Memory B cell (primary cell): ENCODE results near the gene LHPP.

Experiments
- ATAC-seq: fragments of 150-1000 bp; cut with Tn5 transposase; 2 replicates; pipeline ENCODE4 v1.10.0; 2021; ENCODE audit warnings: low read depth, mild to moderate bottlenecking, moderate library complexity
- DNase-seq, 2 donors: peaks; one replicate each; pipeline ENCODE4 v3.0.0; 2022; ENCODE audit warnings: low spot score in 2 of 2
- H3K27ac Mint-ChIP-seq: one replicate; pipeline ENCODE4 v1.8.0; 2022; ENCODE audit warnings: mild to moderate bottlenecking, moderate library complexity, mixed read lengths
- H3K27me3 Mint-ChIP-seq: one replicate; pipeline ENCODE4 v1.8.0; 2022; ENCODE audit warnings: mixed read lengths
- H3K36me3 Mint-ChIP-seq: one replicate; pipeline ENCODE4 v1.8.0; 2022; ENCODE audit warnings: mild to moderate bottlenecking, mixed read lengths
- H3K4me1 Mint-ChIP-seq: one replicate; pipeline ENCODE4 v1.8.0; 2022; ENCODE audit warnings: mixed read lengths
- H3K4me3 Mint-ChIP-seq: one replicate; pipeline ENCODE4 v1.8.0; 2022; ENCODE audit warnings: mild to moderate bottlenecking, moderate library complexity, mixed read lengths
- H3K9me3 Mint-ChIP-seq: one replicate; pipeline ENCODE4 v1.8.0; 2022; ENCODE audit warnings: mixed read lengths

Gene LHPP

GRCh38 chr10:124626759-124627380, 165.2 kb downstream of the LHPP start:
- peak; percentile 92 for ATAC-seq
- Mint-ChIP-seq H3K4me1 (peaks cover 41% of the 10 kb centered on the region), H3K36me3 (peaks cover 10% of the 10 kb centered on the region), H3K27me3 (no peaks in the 10 kb centered on the region), H3K9me3 (no peaks in the 10 kb centered on the region), H3K4me3 (peak overlapping the region; percentile 37), H3K27ac (peak overlapping the region; percentile 87)
- DNase-seq = peak in 1 of 2 donors; percentile 50

- H3K4me1 Mint-ChIP-seq = peaks cover 37% of the 10 kb centered on the region
- H3K4me3 Mint-ChIP-seq = peak overlapping the region; percentile 6
- no peak for DNase-seq
- ATAC-seq = no peak
- peak overlapping the region; percentile 87 for H3K27ac Mint-ChIP-seq
- no peaks in the 10 kb centered on the region for H3K27me3 Mint-ChIP-seq
- no peaks in the 10 kb centered on the region for H3K9me3 Mint-ChIP-seq
- H3K36me3 Mint-ChIP-seq = peaks cover 7% of the 10 kb centered on the region
Measured at GRCh38 chr10:124627866-124628675, 166.4 kb downstream of the LHPP start.

- Mint-ChIP-seq H3K27ac (peak overlapping the region; percentile 87), H3K4me1 (peaks cover 40% of the 10 kb centered on the region), H3K36me3 (peaks cover 9% of the 10 kb centered on the region), H3K9me3 (no peaks in the 10 kb centered on the region), H3K27me3 (no peaks in the 10 kb centered on the region), H3K4me3 (no peak overlapping the region)
- ATAC-seq = no peak
- no peak for DNase-seq
Measured at GRCh38 chr10:124628676-124629021, 167.0 kb downstream of the LHPP start.

- Mint-ChIP-seq H3K27ac (peak overlapping the region; percentile 87), H3K9me3 (no peaks in the 10 kb centered on the region), H3K4me3 (peak overlapping the region; percentile 50), H3K4me1 (peaks cover 40% of the 10 kb centered on the region), H3K27me3 (no peaks in the 10 kb centered on the region), H3K36me3 (peaks cover 9% of the 10 kb centered on the region)
- no peak for ATAC-seq
- no peak for DNase-seq
Measured at GRCh38 chr10:124629415-124629814, 167.8 kb downstream of the LHPP start.

- DNase-seq (no peak), ATAC-seq (no peak)
- H3K36me3 Mint-ChIP-seq = peaks cover 10% of the 10 kb centered on the region
- H3K9me3 Mint-ChIP-seq = no peaks in the 10 kb centered on the region
- H3K4me3 Mint-ChIP-seq = no peak overlapping the region
- no peaks in the 10 kb centered on the region for H3K27me3 Mint-ChIP-seq
- peak overlapping the region; percentile 87 for H3K27ac Mint-ChIP-seq
- peaks cover 39% of the 10 kb centered on the region for H3K4me1 Mint-ChIP-seq
Measured at GRCh38 chr10:124629842-124630241, 168.2 kb downstream of the LHPP start.

- no peaks in the 10 kb centered on the region for H3K27me3 Mint-ChIP-seq
- DNase-seq (no peak), ATAC-seq (no peak)
- H3K27ac Mint-ChIP-seq = peak overlapping the region; percentile 62
- no peaks in the 10 kb centered on the region for H3K9me3 Mint-ChIP-seq
- H3K4me3 Mint-ChIP-seq = no peak overlapping the region
- H3K36me3 Mint-ChIP-seq = peaks cover 10% of the 10 kb centered on the region
- H3K4me1 Mint-ChIP-seq = peaks cover 38% of the 10 kb centered on the region
Measured at GRCh38 chr10:124630551-124630950, 168.9 kb downstream of the LHPP start.

- ATAC-seq (no peak), DNase-seq (no peak)
- Mint-ChIP-seq H3K27me3 (no peaks in the 10 kb centered on the region), H3K4me1 (peaks cover 43% of the 10 kb centered on the region), H3K36me3 (peaks cover 10% of the 10 kb centered on the region), H3K9me3 (no peaks in the 10 kb centered on the region), H3K27ac (peak overlapping the region; percentile 62), H3K4me3 (no peak overlapping the region)
Measured at GRCh38 chr10:124632064-124632531, 170.5 kb downstream of the LHPP start.

- H3K36me3 Mint-ChIP-seq = peaks cover 10% of the 10 kb centered on the region
- H3K4me3 Mint-ChIP-seq = no peak overlapping the region
- ATAC-seq (no peak), DNase-seq (no peak)
- H3K27ac Mint-ChIP-seq = no peak overlapping the region
- no peaks in the 10 kb centered on the region for H3K27me3 Mint-ChIP-seq
- H3K4me1 Mint-ChIP-seq = peaks cover 44% of the 10 kb centered on the region
- H3K9me3 Mint-ChIP-seq = no peaks in the 10 kb centered on the region
Measured at GRCh38 chr10:124632566-124632965, 170.9 kb downstream of the LHPP start.

GRCh38 chr10:124636271-124636995, 174.8 kb downstream of the LHPP start:
- Mint-ChIP-seq H3K9me3 (no peaks in the 10 kb centered on the region), H3K36me3 (peaks cover 9% of the 10 kb centered on the region), H3K4me3 (peak overlapping the region; percentile 67), H3K27me3 (no peaks in the 10 kb centered on the region), H3K4me1 (peaks cover 50% of the 10 kb centered on the region), H3K27ac (peak overlapping the region; percentile 62)
- ATAC-seq = peak; percentile 41
- no peak for DNase-seq

GRCh38 chr10:124637091-124637700, 175.6 kb downstream of the LHPP start:
- H3K4me3 Mint-ChIP-seq = peak overlapping the region; percentile 67
- H3K27ac Mint-ChIP-seq = peak overlapping the region; percentile 84
- DNase-seq (no peak), ATAC-seq (no peak)
- no peaks in the 10 kb centered on the region for H3K27me3 Mint-ChIP-seq
- no peaks in the 10 kb centered on the region for H3K9me3 Mint-ChIP-seq
- H3K36me3 Mint-ChIP-seq = peaks cover 9% of the 10 kb centered on the region
- H3K4me1 Mint-ChIP-seq = peaks cover 54% of the 10 kb centered on the region

- Mint-ChIP-seq H3K36me3 (peaks cover 10% of the 10 kb centered on the region), H3K4me3 (peak overlapping the region; percentile 67), H3K27me3 (no peaks in the 10 kb centered on the region), H3K4me1 (peaks cover 58% of the 10 kb centered on the region), H3K9me3 (no peaks in the 10 kb centered on the region), H3K27ac (peak overlapping the region; percentile 84)
- DNase-seq = no peak
- no peak for ATAC-seq
Measured at GRCh38 chr10:124637746-124638145, 176.1 kb downstream of the LHPP start.

GRCh38 chr10:124639206-124639605, 177.6 kb downstream of the LHPP start:
- Mint-ChIP-seq H3K4me3 (no peak overlapping the region), H3K36me3 (peaks cover 7% of the 10 kb centered on the region), H3K27me3 (no peaks in the 10 kb centered on the region), H3K9me3 (no peaks in the 10 kb centered on the region), H3K4me1 (peaks cover 60% of the 10 kb centered on the region), H3K27ac (peak overlapping the region; percentile 96)
- no peak for DNase-seq
- ATAC-seq = no peak

- H3K4me1 Mint-ChIP-seq = peaks cover 62% of the 10 kb centered on the region
- ATAC-seq = no peak
Measured at GRCh38 chr10:124639646-124640045, 178.0 kb downstream of the LHPP start.

GRCh38 chr10:124640056-124640455, 178.4 kb downstream of the LHPP start:
- ATAC-seq = no peak
- H3K4me3 Mint-ChIP-seq = no peak overlapping the region
- H3K36me3 Mint-ChIP-seq = peaks cover 4% of the 10 kb centered on the region
- no peak for DNase-seq
- H3K9me3 Mint-ChIP-seq = no peaks in the 10 kb centered on the region
- H3K4me1 Mint-ChIP-seq = peaks cover 65% of the 10 kb centered on the region
- H3K27me3 Mint-ChIP-seq = no peaks in the 10 kb centered on the region
- H3K27ac Mint-ChIP-seq = peak overlapping the region; percentile 96

More at GRCh38 chr10:124639646-124640045, 178.0 kb downstream of the LHPP start:
- H3K4me3 Mint-ChIP-seq = no peak overlapping the region
- H3K9me3 Mint-ChIP-seq = no peaks in the 10 kb centered on the region
- H3K36me3 Mint-ChIP-seq = peaks cover 5% of the 10 kb centered on the region
- peak overlapping the region; percentile 96 for H3K27ac Mint-ChIP-seq
- H3K27me3 Mint-ChIP-seq = no peaks in the 10 kb centered on the region
- no peak for DNase-seq
